ENCODE data around the gene SOX5.

GRCh38 chr12:23634344-23634743, 315.1 kb downstream of the SOX5 start:
- TF ChIP-seq CTCF (conservative IDR thresholded peaks at IDR 0.05 in 1 of 2, IDR thresholded peaks at IDR 0.05 in 1 of 2; ENCODE audit: low read depth in 1 of 2, low read length in 2 of 2) (no peak), EZH2 (IDR thresholded peaks at IDR 0.05; ENCODE audit: low read length, missing control alignments) (no peak)
